ENCODE data around the gene NINJ2. TPM values are rescaled to one million over a fixed set of nuclear protein-coding genes. Genes with fewer than 3 reads are reported as not detected.

The NINJ2 gene
- total and polyA plus RNA-seq, 4 donors, result 5.8 to 28.4 (median 14.3) TPM

DNA sequence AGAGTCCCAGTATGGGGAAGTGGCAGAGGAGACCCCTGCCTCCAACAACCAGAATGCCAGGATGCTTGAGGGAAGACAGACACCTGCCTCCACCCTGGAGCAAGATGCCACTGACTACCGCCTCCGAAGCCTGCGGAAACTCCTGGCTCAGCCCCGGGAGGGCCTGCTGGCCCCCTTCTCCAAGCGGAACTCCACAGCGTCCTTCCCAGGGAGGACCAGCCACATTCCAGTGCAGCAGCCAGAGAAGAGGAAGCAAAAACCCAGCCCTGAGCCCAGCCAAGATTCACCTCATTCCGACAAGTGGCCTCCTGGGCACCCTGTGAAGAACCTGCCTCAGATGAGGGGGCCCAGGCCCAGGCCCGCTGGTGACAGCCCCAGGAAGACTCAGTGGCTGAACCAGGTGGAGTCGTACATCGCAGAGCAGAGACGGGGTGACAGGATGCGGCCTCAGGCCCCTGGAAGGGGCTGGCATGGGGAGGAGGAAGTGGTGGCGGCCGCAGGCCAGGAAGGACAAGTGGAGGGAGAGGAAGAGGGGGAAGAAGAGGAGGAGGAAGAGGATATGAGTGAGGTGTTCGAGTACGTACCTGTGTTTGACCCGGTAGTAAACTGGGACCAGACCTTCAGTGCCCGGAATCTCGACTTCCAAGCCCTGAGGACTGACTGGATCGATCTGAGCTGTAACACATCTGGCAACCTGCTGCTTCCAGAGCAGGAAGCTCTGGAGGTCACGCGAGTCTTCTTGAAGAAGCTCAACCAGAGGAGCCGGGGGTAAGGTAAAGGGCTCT lies 109.8 kb downstream of the NINJ2 start:
- DNase-seq, result no peak
- TF ChIP-seq, protein P1, sequence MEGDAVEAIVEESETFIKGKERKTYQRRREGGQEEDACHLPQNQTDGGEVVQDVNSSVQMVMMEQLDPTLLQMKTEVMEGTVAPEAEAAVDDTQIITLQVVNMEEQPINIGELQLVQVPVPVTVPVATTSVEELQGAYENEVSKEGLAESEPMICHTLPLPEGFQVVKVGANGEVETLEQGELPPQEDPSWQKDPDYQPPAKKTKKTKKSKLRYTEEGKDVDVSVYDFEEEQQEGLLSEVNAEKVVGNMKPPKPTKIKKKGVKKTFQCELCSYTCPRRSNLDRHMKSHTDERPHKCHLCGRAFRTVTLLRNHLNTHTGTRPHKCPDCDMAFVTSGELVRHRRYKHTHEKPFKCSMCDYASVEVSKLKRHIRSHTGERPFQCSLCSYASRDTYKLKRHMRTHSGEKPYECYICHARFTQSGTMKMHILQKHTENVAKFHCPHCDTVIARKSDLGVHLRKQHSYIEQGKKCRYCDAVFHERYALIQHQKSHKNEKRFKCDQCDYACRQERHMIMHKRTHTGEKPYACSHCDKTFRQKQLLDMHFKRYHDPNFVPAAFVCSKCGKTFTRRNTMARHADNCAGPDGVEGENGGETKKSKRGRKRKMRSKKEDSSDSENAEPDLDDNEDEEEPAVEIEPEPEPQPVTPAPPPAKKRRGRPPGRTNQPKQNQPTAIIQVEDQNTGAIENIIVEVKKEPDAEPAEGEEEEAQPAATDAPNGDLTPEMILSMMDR (IDR thresholded peaks at IDR 0.05; ENCODE audit: control extremely low read depth, extremely low read depth), result no peak
- 48 to 66% methylated on average over 23 of the region's 23 CpGs for WGBS, 2 donors
- no peak for ATAC-seq (ENCODE audit: insufficient read depth, low FRiP score)
- Histone ChIP-seq H3K9me3 (ENCODE audit: control insufficient read depth in 4 of 4, insufficient read depth in 3 of 4, low read length in 3 of 4) (no peaks in the 10 kb centered on the region), H3K9ac (ENCODE audit: insufficient read depth in 1 of 2, low read length in 2 of 2) (no peak overlapping the region), H3K4me3 (no peak overlapping the region), H3K27me3 (ENCODE audit: control insufficient read depth in 3 of 3, insufficient read depth in 3 of 3, low read length in 2 of 3) (no peaks in the 10 kb centered on the region), H3K27ac (ENCODE audit: low read depth in 1 of 2, low read length in 1 of 2) (peak overlapping the region in 1 of 2 donors; percentile 34), H3K36me3 (ENCODE audit: control insufficient read depth in 4 of 4, insufficient read depth in 4 of 4, low read length in 4 of 4) (peaks cover 0 to 3% (median 0%) of the 10 kb centered on the region in 4 donors), H3K4me1 (ENCODE audit: control insufficient read depth in 5 of 5, insufficient read depth in 5 of 5, low read length in 5 of 5) (peaks cover 0 to 13% (median 0%) of the 10 kb centered on the region in 5 donors)

GRCh38 chr12:552466-552865 lies 110.8 kb downstream of the NINJ2 start:
- no peaks in the 10 kb centered on the region for H3K27me3 ChIP-seq (ENCODE audit: control insufficient read depth in 3 of 3, insufficient read depth in 3 of 3, low read length in 2 of 3)
- peaks cover 0 to 13% (median 0%) of the 10 kb centered on the region in 5 donors for H3K4me1 ChIP-seq (ENCODE audit: control insufficient read depth in 5 of 5, insufficient read depth in 5 of 5, low read length in 5 of 5)
- H3K4me3 ChIP-seq, result no peak overlapping the region
- ATAC-seq (ENCODE audit: insufficient read depth, low FRiP score) (no peak), DNase-seq (no peak)
- TF ChIP-seq, protein P1 (IDR thresholded peaks at IDR 0.05; ENCODE audit: control extremely low read depth, extremely low read depth), result no peak
- peak overlapping the region in 1 of 2 donors; percentile 34 for H3K27ac ChIP-seq (ENCODE audit: low read depth in 1 of 2, low read length in 1 of 2)
- no peak overlapping the region for H3K9ac ChIP-seq (ENCODE audit: insufficient read depth in 1 of 2, low read length in 2 of 2)
- 62 to 68% methylated on average over 6 of the region's 6 CpGs for WGBS, 2 donors
- no peaks in the 10 kb centered on the region for H3K9me3 ChIP-seq (ENCODE audit: control insufficient read depth in 4 of 4, insufficient read depth in 3 of 4, low read length in 3 of 4)
- peaks cover 0 to 3% (median 0%) of the 10 kb centered on the region in 4 donors for H3K36me3 ChIP-seq (ENCODE audit: control insufficient read depth in 4 of 4, insufficient read depth in 4 of 4, low read length in 4 of 4)

GRCh38 chr12:550473-551260 lies 112.6 kb downstream of the NINJ2 start:
- H3K27ac ChIP-seq (ENCODE audit: low read depth in 1 of 2, low read length in 1 of 2), result peak overlapping the region in 1 of 2 donors; percentile 35
- peaks cover 0 to 3% (median 0%) of the 10 kb centered on the region in 4 donors for H3K36me3 ChIP-seq (ENCODE audit: control insufficient read depth in 4 of 4, insufficient read depth in 4 of 4, low read length in 4 of 4)
- H3K4me3 ChIP-seq, result no peak overlapping the region
- H3K27me3 ChIP-seq (ENCODE audit: control insufficient read depth in 3 of 3, insufficient read depth in 3 of 3, low read length in 2 of 3), result no peaks in the 10 kb centered on the region
- DNase-seq (no peak), ATAC-seq (ENCODE audit: insufficient read depth, low FRiP score) (no peak)
- WGBS, 2 donors, result 81 to 91% methylated on average over 18 of the region's 18 CpGs
- H3K4me1 ChIP-seq (ENCODE audit: control insufficient read depth in 5 of 5, insufficient read depth in 5 of 5, low read length in 5 of 5), result peaks cover 0 to 13% (median 0%) of the 10 kb centered on the region in 5 donors
- TF ChIP-seq, protein P1 (IDR thresholded peaks at IDR 0.05; ENCODE audit: control extremely low read depth, extremely low read depth), result no peak
- H3K9me3 ChIP-seq (ENCODE audit: control insufficient read depth in 4 of 4, insufficient read depth in 3 of 4, low read length in 3 of 4), result no peaks in the 10 kb centered on the region
- H3K9ac ChIP-seq (ENCODE audit: insufficient read depth in 1 of 2, low read length in 2 of 2), result no peak overlapping the region

All from lung (tissue), 12 donors.